ENCODE data around the gene SEZ6L. TPM values are rescaled to one million over a fixed set of nuclear protein-coding genes. Genes with fewer than 3 reads are reported as not detected.

Gene SEZ6L
- polyA plus RNA-seq, 1 donor from 2014 or later = 31.9 TPM

DNA sequence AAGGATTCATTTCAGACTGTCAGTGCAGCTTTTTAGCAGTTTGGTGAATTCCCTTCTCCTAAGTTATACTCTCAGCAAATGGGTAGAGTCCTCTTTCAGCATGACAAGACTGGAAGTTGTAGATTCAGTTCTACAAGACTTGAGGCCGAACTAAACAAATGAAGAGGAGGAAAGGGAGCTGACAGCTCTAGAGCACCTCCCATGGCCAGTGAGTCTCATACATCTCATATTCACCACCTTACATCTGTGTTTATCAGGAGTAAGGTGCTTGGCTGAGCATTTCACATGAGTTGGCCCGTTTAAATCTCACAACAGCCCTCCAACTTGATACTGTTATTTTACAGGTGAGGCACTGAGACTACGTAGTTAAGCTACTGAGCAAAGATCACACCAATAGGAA is 30.4 kb downstream of the SEZ6L start:
- TF ChIP-seq RAD21 (conservative IDR thresholded peaks at IDR 0.05) (peak; percentile 23), POLR2AphosphoS5 (IDR thresholded peaks at IDR 0.05) (no peak), EZH2 (IDR thresholded peaks at IDR 0.05; ENCODE audit: borderline replicate concordance, insufficient read depth, low read length, poor library complexity, severe bottlenecking) (no peak), MXI1 (conservative IDR thresholded peaks at IDR 0.05; ENCODE audit: poor library complexity, severe bottlenecking) (no peak)
- TF ChIP-seq, protein P1, sequence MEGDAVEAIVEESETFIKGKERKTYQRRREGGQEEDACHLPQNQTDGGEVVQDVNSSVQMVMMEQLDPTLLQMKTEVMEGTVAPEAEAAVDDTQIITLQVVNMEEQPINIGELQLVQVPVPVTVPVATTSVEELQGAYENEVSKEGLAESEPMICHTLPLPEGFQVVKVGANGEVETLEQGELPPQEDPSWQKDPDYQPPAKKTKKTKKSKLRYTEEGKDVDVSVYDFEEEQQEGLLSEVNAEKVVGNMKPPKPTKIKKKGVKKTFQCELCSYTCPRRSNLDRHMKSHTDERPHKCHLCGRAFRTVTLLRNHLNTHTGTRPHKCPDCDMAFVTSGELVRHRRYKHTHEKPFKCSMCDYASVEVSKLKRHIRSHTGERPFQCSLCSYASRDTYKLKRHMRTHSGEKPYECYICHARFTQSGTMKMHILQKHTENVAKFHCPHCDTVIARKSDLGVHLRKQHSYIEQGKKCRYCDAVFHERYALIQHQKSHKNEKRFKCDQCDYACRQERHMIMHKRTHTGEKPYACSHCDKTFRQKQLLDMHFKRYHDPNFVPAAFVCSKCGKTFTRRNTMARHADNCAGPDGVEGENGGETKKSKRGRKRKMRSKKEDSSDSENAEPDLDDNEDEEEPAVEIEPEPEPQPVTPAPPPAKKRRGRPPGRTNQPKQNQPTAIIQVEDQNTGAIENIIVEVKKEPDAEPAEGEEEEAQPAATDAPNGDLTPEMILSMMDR (IDR thresholded peaks at IDR 0.05; ENCODE audit: poor library complexity, severe bottlenecking) = peak; percentile 31
- Histone ChIP-seq H3F3A (ENCODE audit: insufficient read depth, low read length, poor library complexity, severe bottlenecking) (no peaks in the 10 kb centered on the region), H3K27ac (ENCODE audit: low read length) (no peak overlapping the region), H3K9ac (ENCODE audit: low read length) (no peak overlapping the region), H3K9me2 (ENCODE audit: insufficient read depth, low read length) (no peaks in the 10 kb centered on the region), H4K20me1 (ENCODE audit: insufficient read depth) (no peaks in the 10 kb centered on the region), H3K9me3 (ENCODE audit: low read length) (no peaks in the 10 kb centered on the region), H3K4me2 (ENCODE audit: low read length) (no peak overlapping the region), H3K4me3 (ENCODE audit: low read length) (no peak overlapping the region), H2AFZ (ENCODE audit: low read depth, low read length) (no peak overlapping the region), H3K36me3 (ENCODE audit: insufficient read depth, low read length) (no peaks in the 10 kb centered on the region), H3K79me2 (replicated peaks; ENCODE audit: insufficient read depth, low read length) (no peaks in the 10 kb centered on the region), H3K27me3 (ENCODE audit: insufficient read depth, low read depth, low read length) (no peaks in the 10 kb centered on the region)

DNA sequence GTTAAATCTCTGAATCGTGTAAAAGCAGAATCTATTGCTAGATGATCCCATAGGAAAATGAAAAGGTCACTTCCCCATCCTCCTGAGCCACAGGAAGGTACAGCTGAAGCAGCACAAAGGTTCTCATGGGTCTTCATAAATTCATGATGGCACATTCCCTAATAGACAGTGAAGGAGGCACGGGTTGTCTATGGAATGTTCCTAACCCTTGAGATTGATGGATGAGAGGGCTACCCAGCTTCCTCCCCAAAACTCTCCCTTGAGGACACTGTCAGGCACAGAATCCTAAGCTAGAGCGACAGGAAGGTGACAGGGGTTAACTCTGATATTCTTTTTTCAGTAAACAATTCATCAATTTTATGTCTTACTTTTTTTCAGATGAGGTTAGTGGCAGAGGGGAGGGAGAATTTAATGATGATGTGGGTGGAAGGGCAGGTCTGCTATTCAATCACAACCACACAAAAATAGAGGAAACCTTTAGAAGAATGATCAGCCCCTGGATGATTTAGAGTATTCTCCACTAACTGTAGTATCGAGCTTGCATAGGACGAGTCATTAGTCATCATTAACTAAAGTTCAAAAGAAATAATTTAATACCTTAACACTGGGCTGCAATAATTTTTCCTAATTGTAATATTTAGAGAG is 33.1 kb downstream of the SEZ6L start:
- H3K79me2 ChIP-seq (replicated peaks; ENCODE audit: insufficient read depth, low read length) = no peaks in the 10 kb centered on the region
- H3K27me3 ChIP-seq (ENCODE audit: insufficient read depth, low read depth, low read length) = no peaks in the 10 kb centered on the region
- TF ChIP-seq TAF1 (IDR thresholded peaks at IDR 0.05; ENCODE audit: low read depth) = no peak
- no peak for TF ChIP-seq RAD21 (conservative IDR thresholded peaks at IDR 0.05)
- TF ChIP-seq MXI1 (conservative IDR thresholded peaks at IDR 0.05; ENCODE audit: poor library complexity, severe bottlenecking) = no peak
- no peak for TF ChIP-seq POLR2AphosphoS5 (IDR thresholded peaks at IDR 0.05)
- TF ChIP-seq EP300 (conservative IDR thresholded peaks at IDR 0.05; ENCODE audit: poor library complexity, severe bottlenecking) = no peak
- no peak for TF ChIP-seq EZH2 (IDR thresholded peaks at IDR 0.05; ENCODE audit: borderline replicate concordance, insufficient read depth, low read length, poor library complexity, severe bottlenecking)
- TF ChIP-seq SMC3 (conservative IDR thresholded peaks at IDR 0.05; ENCODE audit: poor library complexity) = no peak
- TF ChIP-seq, protein P2, sequence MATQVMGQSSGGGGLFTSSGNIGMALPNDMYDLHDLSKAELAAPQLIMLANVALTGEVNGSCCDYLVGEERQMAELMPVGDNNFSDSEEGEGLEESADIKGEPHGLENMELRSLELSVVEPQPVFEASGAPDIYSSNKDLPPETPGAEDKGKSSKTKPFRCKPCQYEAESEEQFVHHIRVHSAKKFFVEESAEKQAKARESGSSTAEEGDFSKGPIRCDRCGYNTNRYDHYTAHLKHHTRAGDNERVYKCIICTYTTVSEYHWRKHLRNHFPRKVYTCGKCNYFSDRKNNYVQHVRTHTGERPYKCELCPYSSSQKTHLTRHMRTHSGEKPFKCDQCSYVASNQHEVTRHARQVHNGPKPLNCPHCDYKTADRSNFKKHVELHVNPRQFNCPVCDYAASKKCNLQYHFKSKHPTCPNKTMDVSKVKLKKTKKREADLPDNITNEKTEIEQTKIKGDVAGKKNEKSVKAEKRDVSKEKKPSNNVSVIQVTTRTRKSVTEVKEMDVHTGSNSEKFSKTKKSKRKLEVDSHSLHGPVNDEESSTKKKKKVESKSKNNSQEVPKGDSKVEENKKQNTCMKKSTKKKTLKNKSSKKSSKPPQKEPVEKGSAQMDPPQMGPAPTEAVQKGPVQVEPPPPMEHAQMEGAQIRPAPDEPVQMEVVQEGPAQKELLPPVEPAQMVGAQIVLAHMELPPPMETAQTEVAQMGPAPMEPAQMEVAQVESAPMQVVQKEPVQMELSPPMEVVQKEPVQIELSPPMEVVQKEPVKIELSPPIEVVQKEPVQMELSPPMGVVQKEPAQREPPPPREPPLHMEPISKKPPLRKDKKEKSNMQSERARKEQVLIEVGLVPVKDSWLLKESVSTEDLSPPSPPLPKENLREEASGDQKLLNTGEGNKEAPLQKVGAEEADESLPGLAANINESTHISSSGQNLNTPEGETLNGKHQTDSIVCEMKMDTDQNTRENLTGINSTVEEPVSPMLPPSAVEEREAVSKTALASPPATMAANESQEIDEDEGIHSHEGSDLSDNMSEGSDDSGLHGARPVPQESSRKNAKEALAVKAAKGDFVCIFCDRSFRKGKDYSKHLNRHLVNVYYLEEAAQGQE (IDR thresholded peaks at IDR 0.05; ENCODE audit: borderline replicate concordance) = no peak
- TF ChIP-seq, protein P1 (IDR thresholded peaks at IDR 0.05; ENCODE audit: poor library complexity, severe bottlenecking) = no peak
- no peaks in the 10 kb centered on the region for H3K9me3 ChIP-seq (ENCODE audit: low read length)
- no peak overlapping the region for H3K9ac ChIP-seq (ENCODE audit: low read length)
- H3K9me2 ChIP-seq (ENCODE audit: insufficient read depth, low read length) = no peaks in the 10 kb centered on the region
- H3K36me3 ChIP-seq (ENCODE audit: insufficient read depth, low read length) = no peaks in the 10 kb centered on the region
- no peaks in the 10 kb centered on the region for H4K20me1 ChIP-seq (ENCODE audit: insufficient read depth)
- no peak overlapping the region for H3K27ac ChIP-seq (ENCODE audit: low read length)
- no peak overlapping the region for H3K4me2 ChIP-seq (ENCODE audit: low read length)
- no peak overlapping the region for H2AFZ ChIP-seq (ENCODE audit: low read depth, low read length)
- no peak overlapping the region for H3K4me3 ChIP-seq (ENCODE audit: low read length)
- no peaks in the 10 kb centered on the region for H3F3A ChIP-seq (ENCODE audit: insufficient read depth, low read length, poor library complexity, severe bottlenecking)

Measured in neural cell (in vitro differentiated cells).